Heart right ventricle (tissue), 16 donors: Measurements from ENCODE around the gene PINK1. TPM values are rescaled to one million over a fixed set of nuclear protein-coding genes. Genes with fewer than 3 reads are reported as not detected.

Source experiments
- ATAC-seq, 8 donors: fragments of 200-7000 bp; cut with Tn5 transposase; one replicate each; pipeline ENCODE4 v1.9.1; 2020; ENCODE audit warnings: mild to moderate bottlenecking in 8 of 8, moderate library complexity in 8 of 8, moderate number of reproducible peaks in 1 of 8
- DNase-seq, 2 donors: peaks; one replicate each; pipeline ENCODE4 v3.0.0-alpha.2; 2020
- H3K27ac ChIP-seq, 10 donors: fragments of 200-600 bp; sonication (generic) in 2 of 10; one replicate each; pipeline versions ENCODE4 v1.5.0 to v1.8.0; 2020 to 2022; ENCODE audit warnings: mild to moderate bottlenecking in 3 of 10
- H3K27me3 ChIP-seq, 7 donors: fragments of 200-600 bp; one replicate each; pipeline ENCODE4 v1.8.0; 2021 to 2022; ENCODE audit warnings: mild to moderate bottlenecking in 2 of 7
- H3K36me3 ChIP-seq, 9 donors: fragments of 200-600 bp; sonication (generic) in 1 of 9; one replicate each; pipeline versions ENCODE4 v1.5.0 to v1.8.0; 2020 to 2022; ENCODE audit warnings: mild to moderate bottlenecking in 2 of 9
- H3K4me1 ChIP-seq, 9 donors: fragments of 200-600 bp; sonication (generic) in 1 of 9; one replicate each; pipeline versions ENCODE4 v1.5.0 to v1.8.0; 2020 to 2022; ENCODE audit warnings: mild to moderate bottlenecking in 4 of 9
- H3K4me3 ChIP-seq, 10 donors: fragments of 200-600 bp; sonication (generic) in 2 of 10; one replicate each; pipeline versions ENCODE4 v1.5.0 to v1.8.0; 2020 to 2022; ENCODE audit warnings: mild to moderate bottlenecking in 7 of 10, moderate library complexity in 2 of 10
- H3K9me3 ChIP-seq, 11 donors: fragments of 200-600 bp in 10 of 11; sonication (generic) in 2 of 11; one replicate each; pipeline versions ENCODE4 v1.5.0 to v1.8.0; 2013 to 2022; ENCODE audit warnings: mild to moderate bottlenecking in 2 of 11, control low read depth in 1 of 11, moderate library complexity in 1 of 11
- CTCF ChIP-seq, 9 donors: fragments of 200-600 bp; sonication (generic) in 2 of 9; IDR thresholded peaks; one replicate each; pipeline versions ENCODE4 v1.5.0 to v1.8.0; 2021 to 2022; ENCODE audit warnings: antibody characterized with exemption in 9 of 9, mild to moderate bottlenecking in 5 of 9, moderate library complexity in 1 of 9
- WGBS, 2 donors: extraction: QIAGEN DNeasy Blood & Tissue Kit; methylation state at CpG; one replicate each; pipeline ENCODE4 v1.1.7; 2013; ENCODE audit warnings: inconsistent platforms in 1 of 2; 5-methylcytosine and 5-hydroxymethylcytosine counted together
- intact Hi-C, 10 donors: fragments of 100-400 bp; cut with DNase I; formaldehyde crosslinking; loops; one replicate each; pipeline versions ENCODE4 v1.11.1 to v1.14.2; 2022
- polyA plus RNA-seq, 2 donors: library from polyadenylated mRNA; stranded (reverse); fragments of 200-250 nt; gene quantifications; one replicate each; pipeline ENCODE4 v1.2.3, GENCODE V29; 2013
- total RNA-seq, 10 donors: library from RNA; stranded (reverse); fragmentation: NEBNext Ultra II Directional in 3 of 10; extraction: Animal tissue kit (Norgen Biotek cat#: 25700) in 3 of 10; gene quantifications; one replicate each; pipeline versions ENCODE4 v1.2.1 to v1.2.4, GENCODE V29; 2021 to 2023
- donor health status: Arrhythmogenic right ventricular cardiomyopathy.
- donor health status: ischemic (EF 13 %, LVEDD 7.1; RV severe dilation, severe dysfunction).
- donor health status: healthy with polysubstance abuse.
- donor health status: DM: no; HTN: yes; CAD: no.
- donor health status: DM: no; HTN: no; CAD: no.
- donor health status: ischemic (EF 25% LVEDD 6.9; RV normal size, moderate dysfunction).
- donor health status: ischemic (EF 25% LVEDD 5.7; RV mildly dilated, moderate dysfunction).
- donor health status: healthy.
- donor health status: DM: yes; HTN: yes; CAD: no.
- donor health status: Ischemic cardiomyopathy.
- donor health status: ischemic (EF 35%, LVEDD 5.7; RV mildly dilated, moderate dysfunction).
- donor health status: nonischemic (EF 11% LVEDD 7.7; RV severe dilation, severe dysfunction).
- donor health status: DM: yes; HTN: yes; CAD: no.
- donor health status: PGD.
- donor health status: ischemic (EF 29% LVEDD 5.4; RV normal size, mild dysfunction).
- donor health status: nonischemic (EF 23%, LVEDD 6.1; RV moderate dilation, normal function).

Gene PINK1
- total and polyA plus RNA-seq, 12 donors = 180 to 315 (median 233) TPM

- no peaks in the 10 kb centered on the region for H3K27me3 ChIP-seq
- H3K27ac ChIP-seq = peak overlapping the region; percentile 48 to 85 (median 69)
- peak overlapping the region in 5 of 10 donors; percentile 11 to 32 (median 28) for H3K4me3 ChIP-seq
- DNase-seq (no peak), ATAC-seq (peak in 4 of 8 donors; percentile 22 to 43 (median 37))
- peaks cover 0 to 20% (median 0%) of the 10 kb centered on the region in 9 donors for H3K36me3 ChIP-seq
- intact Hi-C loops = no loop called here
- no peaks in the 10 kb centered on the region for H3K9me3 ChIP-seq
- WGBS, 2 donors = 55 to 66% methylated on average over 15 to 16 of the region's 16 CpGs
- TF ChIP-seq CTCF (IDR thresholded peaks at IDR 0.05) = no peak
- H3K4me1 ChIP-seq = peaks cover 0 to 31% (median 13%) of the 10 kb centered on the region in 9 donors
Observed at GRCh38 chr1:20666146-20666545, 32.9 kb downstream of the PINK1 start.

- WGBS, 2 donors = 93 to 95% methylated on average over 1 of the region's 1 CpG
- Histone ChIP-seq H3K27me3 (no peaks in the 10 kb centered on the region), H3K27ac (peak overlapping the region; percentile 48 to 85 (median 69)), H3K9me3 (no peaks in the 10 kb centered on the region), H3K4me1 (peaks cover 0 to 29% (median 11%) of the 10 kb centered on the region in 9 donors), H3K36me3 (peaks cover 0 to 27% (median 5%) of the 10 kb centered on the region in 9 donors), H3K4me3 (peak overlapping the region in 3 of 10 donors; percentile 11 to 32 (median 16))
- ATAC-seq (peak in 5 of 8 donors; percentile 31 to 50 (median 38)), DNase-seq (no peak)
- TF ChIP-seq CTCF (IDR thresholded peaks at IDR 0.05) = no peak
- intact Hi-C loops = no loop called here
Observed at GRCh38 chr1:20666804-20667203, 33.5 kb downstream of the PINK1 start.

- WGBS, 2 donors = 96 to 97% methylated on average over 1 of the region's 1 CpG
- Histone ChIP-seq H3K9me3 (no peaks in the 10 kb centered on the region), H3K27me3 (no peaks in the 10 kb centered on the region), H3K4me3 (no peak overlapping the region), H3K4me1 (peaks cover 0 to 20% (median 6%) of the 10 kb centered on the region in 9 donors), H3K27ac (no peak overlapping the region), H3K36me3 (peaks cover 0 to 40% (median 5%) of the 10 kb centered on the region in 9 donors)
- intact Hi-C loops = no loop called here
- TF ChIP-seq CTCF (IDR thresholded peaks at IDR 0.05) = no peak
- DNase-seq (no peak), ATAC-seq (no peak)
Observed at GRCh38 chr1:20668581-20668980, 35.3 kb downstream of the PINK1 start.

- 94 to 95% methylated on average over 5 of the region's 5 CpGs for WGBS, 2 donors
- no peak overlapping the region for H3K4me3 ChIP-seq
- no peak for TF ChIP-seq CTCF (IDR thresholded peaks at IDR 0.05)
- peaks cover 0 to 48% (median 5%) of the 10 kb centered on the region in 9 donors for H3K36me3 ChIP-seq
- no peaks in the 10 kb centered on the region for H3K9me3 ChIP-seq
- no peak for ATAC-seq
- H3K4me1 ChIP-seq = peaks cover 0 to 12% (median under 1%) of the 10 kb centered on the region in 9 donors
- H3K27ac ChIP-seq = no peak overlapping the region
- intact Hi-C loops = no loop called here
- H3K27me3 ChIP-seq = no peaks in the 10 kb centered on the region
- no peak for DNase-seq
Observed at GRCh38 chr1:20670936-20671335, 37.7 kb downstream of the PINK1 start.
